ENCODE data around the gene OBSCN.
"Not testable (repeated sequence)": the region's sequence is repeated elsewhere in the genome, so short reads cannot be mapped to it uniquely, and the experiment has no call there.

The OBSCN gene

GRCh38 chr1:228180959-228181644 lies 26.7 kb upstream of the OBSCN start:
- no peak for DNase-seq (ENCODE audit: low read depth, low spot score)

GRCh38 chr1:228181645-228182034 lies 26.2 kb upstream of the OBSCN start:
- no peak for DNase-seq (ENCODE audit: low read depth, low spot score)
- H3K4me3 ChIP-seq (ENCODE audit: low read length), result no peak overlapping the region

More at GRCh38 chr1:228180959-228181644, 26.7 kb upstream of the OBSCN start:
- no peak overlapping the region for H3K4me3 ChIP-seq (ENCODE audit: low read length)

DNA sequence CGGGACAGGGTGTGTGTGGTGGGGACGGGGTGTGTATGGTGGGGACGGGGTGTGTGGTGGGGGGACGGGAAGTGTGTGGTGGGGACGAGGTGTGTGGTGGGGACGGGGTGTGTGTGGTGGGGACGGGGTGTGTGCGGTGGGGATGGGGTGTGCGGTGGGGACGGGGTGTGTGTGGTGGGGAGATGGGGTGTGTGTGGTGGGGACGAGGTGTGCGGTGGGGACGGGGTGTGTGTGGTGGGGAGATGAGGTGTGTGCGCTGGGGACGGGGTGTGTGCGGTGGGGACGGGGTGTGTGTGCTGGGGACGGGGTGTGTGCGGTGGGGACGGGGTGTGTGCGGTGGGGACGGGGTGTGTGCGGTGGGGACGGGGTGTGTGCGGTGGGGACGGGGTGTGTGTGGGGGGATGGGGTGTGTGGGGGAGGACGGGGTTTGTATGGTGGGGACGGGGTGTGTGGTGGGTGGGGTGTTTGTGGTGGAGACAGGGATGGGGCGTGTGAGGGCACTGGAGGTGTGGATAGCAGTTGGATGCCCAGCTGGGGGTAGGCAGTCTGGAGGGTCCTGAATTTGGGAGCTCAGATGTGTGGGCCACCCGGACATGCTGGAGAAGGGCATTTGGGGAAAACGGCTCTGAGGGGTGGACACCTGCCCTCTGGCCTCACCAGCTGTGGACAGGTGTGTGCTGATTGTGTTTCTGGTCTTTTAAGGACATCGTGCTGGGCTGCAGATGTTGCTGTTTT lies 25.4 kb upstream of the OBSCN start:
- DNase-seq (ENCODE audit: low read depth, low spot score), result no peak
- H3K4me3 ChIP-seq (ENCODE audit: low read length), result no peak overlapping the region

GRCh38 chr1:228184152-228184551 lies 23.7 kb upstream of the OBSCN start:
- no peak for DNase-seq (ENCODE audit: low read depth, low spot score)

DNA sequence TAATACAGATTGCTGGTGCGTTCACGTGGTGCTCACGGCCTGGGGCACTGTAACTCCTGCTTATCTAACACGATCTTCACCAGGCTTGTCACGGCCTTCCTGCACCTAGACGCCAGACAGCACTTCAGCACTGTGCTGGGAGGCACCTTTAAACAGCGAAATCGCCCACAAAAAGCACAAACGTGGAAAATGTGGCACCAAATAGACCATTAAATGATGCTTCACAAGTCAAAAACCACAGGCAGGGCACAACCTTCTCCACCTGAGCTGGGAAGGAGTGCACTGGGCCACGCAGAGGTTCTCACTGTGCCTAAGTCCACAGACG lies 22.2 kb upstream of the OBSCN start:
- peak; percentile 63 for DNase-seq (ENCODE audit: low read depth, low spot score)
- no peak overlapping the region for H3K4me3 ChIP-seq (ENCODE audit: low read length)

More at GRCh38 chr1:228184152-228184551, 23.7 kb upstream of the OBSCN start:
- no peak overlapping the region for H3K4me3 ChIP-seq (ENCODE audit: low read length)

- not testable (repeated sequence) for H3K4me3 ChIP-seq (ENCODE audit: low read length); DNase-seq (ENCODE audit: low read depth, low spot score)
Observed at GRCh38 chr1:228188249-228188648, 19.6 kb upstream of the OBSCN start.

GRCh38 chr1:228190182-228190581 lies 17.7 kb upstream of the OBSCN start:
- DNase-seq (ENCODE audit: low read depth, low spot score), result no peak
- no peak overlapping the region for H3K4me3 ChIP-seq (ENCODE audit: low read length)

DNA sequence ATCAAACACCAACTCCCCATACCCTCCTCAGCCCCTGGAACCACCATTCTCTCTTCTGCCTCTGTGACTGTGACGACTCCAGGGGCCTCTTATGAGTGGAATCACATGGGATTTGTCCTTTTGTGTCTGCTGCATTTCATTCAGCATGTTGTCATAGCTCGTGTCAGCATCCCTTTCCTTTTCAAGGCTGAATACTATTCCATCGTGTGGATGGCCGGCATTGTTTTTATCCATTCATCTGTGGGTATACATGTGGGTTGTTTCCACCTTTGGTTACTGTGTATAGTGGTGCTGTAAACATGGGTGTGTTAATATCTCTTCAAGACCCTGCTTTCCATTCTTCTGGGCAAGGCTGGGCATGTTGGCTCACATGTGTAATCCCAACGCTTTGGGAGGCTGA lies 17.1 kb upstream of the OBSCN start:
- no peak overlapping the region for H3K4me3 ChIP-seq (ENCODE audit: low read length)
- no peak for DNase-seq (ENCODE audit: low read depth, low spot score)

DNA sequence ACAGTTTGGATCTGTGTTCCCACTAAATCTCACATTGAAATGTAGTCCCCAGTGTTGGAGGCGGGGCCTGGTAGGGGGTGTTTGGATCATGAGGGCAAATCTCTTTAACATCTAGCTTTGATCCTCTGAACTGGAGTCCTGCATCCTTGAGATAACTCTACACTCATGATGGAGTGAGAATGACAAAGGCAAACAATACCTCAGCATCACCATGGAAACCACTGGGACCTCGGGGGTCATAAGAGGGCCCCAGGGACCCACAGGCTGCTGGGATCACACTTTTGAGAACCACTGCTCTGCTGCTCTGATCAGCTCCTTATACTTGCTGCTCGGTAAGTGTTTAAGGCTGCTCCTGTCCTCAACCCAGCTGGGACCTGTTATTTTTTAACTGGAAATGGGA lies 13.4 kb upstream of the OBSCN start:
- no peak for DNase-seq (ENCODE audit: low read depth, low spot score)
- no peak overlapping the region for H3K4me3 ChIP-seq (ENCODE audit: low read length)

DNA sequence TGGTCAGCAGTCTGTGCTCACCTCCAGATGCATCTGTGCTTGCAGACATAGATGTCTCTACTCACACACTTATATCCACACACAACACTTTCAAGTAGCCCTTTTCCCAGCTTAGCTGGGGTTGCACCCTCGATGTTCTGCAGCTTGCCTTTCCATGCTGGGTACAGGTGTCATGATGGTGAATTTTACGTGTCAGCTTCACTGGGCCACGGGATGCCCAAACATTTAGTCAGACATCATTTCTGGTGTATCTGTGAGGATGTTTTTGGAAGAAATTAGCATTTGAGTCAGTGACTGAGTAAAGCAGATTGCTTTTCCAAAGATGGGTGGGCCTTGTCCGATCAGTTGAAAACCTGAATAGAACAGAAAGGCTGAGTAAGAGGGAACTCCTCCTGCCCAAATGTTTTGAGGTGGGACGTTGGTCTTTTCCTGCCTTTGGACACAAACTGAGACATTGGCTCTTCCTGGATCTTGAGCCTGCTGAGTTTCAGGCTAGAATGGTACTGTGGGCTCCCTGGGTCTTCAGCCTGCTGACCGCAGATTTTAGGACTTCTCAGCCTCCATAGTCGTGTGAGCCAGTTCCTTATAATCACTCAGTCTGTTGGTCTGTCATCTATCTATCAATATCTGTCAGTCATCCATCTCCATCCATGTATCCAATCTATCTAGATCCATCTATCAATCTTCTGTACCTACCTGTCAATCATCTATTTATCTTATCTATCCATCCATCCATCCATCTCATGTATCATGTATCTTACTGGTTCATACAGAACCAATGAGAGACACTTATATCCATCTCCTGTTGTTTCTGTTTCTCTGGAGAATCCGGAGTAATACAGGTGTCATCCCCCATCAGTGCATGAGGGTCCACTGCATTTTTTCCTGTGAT lies 12.7 kb upstream of the OBSCN start:
- DNase-seq (ENCODE audit: low read depth, low spot score), result no peak
- H3K4me3 ChIP-seq (ENCODE audit: low read length), result no peak overlapping the region

DNA sequence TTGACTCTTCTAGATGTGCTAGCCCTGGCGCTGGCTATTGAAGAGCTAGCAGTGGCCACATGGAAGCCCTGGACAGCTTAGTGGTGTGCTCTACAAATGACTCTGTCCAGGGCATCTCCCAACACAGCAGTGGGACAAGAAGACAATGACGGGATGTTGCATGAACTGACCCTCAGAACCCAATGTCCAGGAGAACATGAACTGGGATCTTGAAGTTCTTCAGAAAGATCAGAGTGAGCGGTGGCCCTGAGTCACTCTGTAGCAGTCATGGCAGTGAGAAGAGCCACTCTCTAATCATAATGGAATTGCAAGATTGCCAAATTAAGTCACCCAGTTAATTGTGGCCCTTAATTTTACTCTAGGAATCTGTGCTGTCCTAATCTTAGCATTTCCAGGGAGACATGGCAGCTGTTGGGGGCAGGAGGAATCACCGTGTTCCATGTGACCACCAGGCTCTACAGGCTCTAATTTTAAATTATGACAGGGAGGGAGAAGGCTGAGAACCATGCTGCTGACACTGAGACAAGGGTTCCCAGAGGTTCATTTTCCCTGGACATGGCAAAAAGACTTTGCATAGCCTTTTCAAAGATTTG lies 10.2 kb upstream of the OBSCN start:
- H3K4me3 ChIP-seq (ENCODE audit: low read length), result no peak overlapping the region
- DNase-seq (ENCODE audit: low read depth, low spot score), result no peak

DNA sequence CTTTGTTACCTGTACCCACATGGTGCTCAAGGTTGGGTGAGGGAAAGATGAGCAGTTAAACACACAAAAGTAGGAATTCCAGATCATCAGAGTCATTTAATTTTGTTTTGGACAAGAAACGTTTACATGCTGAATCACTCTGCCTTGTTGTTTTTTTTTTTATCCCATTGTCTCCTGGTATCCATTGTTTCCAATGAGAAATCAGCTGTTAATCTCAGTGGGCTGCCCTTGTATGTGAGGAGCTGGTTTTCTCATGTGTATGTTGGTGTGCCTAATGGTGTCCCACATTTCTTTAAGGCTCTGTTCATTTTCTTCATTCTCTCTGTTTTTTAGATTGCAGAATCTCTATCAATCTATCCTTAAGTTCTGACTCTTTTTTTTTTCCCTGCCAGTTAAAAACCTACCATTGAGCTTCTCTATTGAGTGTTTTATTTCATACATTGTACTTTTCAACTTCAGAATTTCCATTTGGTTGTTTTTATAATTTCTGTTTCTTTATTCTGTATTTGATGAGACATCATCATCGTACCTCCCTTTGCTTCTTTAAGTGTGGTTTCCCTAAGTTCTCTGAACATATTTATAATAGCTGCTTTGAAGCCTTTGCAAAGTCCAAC lies 8.8 kb upstream of the OBSCN start:
- no peak for DNase-seq (ENCODE audit: low read depth, low spot score)
- H3K4me3 ChIP-seq (ENCODE audit: low read length), result no peak overlapping the region

- no peak for DNase-seq (ENCODE audit: low read depth, low spot score)
- H3K4me3 ChIP-seq (ENCODE audit: low read length), result no peak overlapping the region
Observed at GRCh38 chr1:228204958-228205357, 2.9 kb upstream of the OBSCN start.

DNA sequence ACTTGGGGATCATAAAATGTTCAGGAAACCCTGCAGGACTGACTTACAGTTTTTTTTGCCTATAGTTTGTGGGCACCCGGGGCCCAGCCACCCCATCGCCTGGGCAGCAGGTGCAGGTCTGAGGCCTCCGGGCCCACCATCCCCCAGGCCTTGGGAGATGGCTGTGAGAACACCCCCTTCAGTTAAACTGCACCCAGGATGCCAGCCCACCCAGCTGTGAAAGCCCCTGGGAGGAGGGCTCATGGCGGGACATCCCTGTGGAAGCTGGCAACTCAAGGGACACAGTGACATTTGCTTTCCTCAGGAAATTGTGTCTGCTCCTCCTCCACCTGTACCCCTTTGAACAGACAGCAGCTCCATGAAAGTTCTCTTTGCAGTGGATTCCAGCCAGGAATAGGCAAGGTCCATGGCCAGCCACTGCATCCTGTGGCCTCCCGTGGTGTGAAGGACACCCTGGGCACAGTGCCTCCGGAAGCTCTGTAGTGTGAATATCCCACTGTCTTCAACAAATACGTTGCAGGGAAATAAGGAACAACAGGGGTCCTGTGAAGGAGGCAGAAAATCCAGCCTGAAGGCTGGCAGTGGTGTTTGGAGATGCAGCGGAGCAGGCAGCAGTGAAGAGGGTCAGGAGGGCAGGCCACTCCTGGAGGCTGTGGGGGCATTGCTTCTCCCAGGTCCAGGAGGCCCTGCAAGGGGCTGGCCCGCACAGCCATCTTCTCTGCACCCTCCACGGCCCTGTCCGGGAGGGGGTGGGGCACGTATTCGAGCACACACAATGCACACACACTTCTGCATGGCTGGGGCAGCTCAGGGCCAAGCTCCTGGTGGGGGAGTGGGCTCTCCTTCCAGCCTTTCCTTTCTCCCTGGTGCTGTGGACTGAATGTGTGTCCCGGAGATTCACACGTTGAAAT lies 2.1 kb upstream of the OBSCN start:
- H3K4me3 ChIP-seq (ENCODE audit: low read length), result no peak overlapping the region
- DNase-seq (ENCODE audit: low read depth, low spot score), result no peak

DNA sequence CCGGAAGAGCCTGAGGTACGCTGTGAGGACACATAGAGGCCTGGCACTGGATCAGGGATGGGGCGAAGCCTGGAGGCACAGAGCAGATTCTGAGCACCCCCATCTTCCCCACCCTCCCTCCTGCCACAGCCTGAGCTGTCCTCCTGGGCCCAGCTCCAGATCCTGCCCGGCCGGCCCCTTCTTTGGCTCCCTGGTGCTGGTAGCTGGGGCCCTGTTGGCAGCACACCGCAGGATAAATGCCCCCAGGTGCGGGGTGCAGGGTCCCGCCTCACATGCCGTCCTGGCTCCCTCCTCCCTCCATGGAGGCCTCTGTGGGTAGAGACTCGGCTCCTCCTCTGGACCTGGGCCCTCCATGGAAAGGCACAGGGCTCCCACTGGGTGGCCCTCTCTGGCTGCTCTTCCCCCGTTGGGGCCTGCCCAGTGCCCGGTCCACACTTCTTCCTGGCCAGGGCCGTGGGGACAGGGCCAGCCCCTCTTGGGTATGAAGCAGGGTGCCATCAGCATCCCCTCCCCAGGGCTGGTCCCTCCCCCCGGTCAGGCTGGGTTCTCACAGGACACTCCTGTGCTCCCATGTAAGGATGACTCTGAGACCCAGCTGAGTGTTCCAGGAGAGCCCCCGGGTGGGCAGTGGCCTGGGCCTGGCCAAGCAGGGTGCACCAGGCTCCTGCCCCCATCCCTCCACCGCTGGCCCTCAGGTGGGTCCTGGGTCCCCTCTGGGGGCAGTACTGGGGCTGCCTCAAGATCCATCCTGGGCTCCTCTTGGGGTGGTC lies 1.1 kb upstream of the OBSCN start:
- no peak for DNase-seq (ENCODE audit: low read depth, low spot score)
- no peak overlapping the region for H3K4me3 ChIP-seq (ENCODE audit: low read length)

GRCh38 chr1:228207381-228207810 lies 448 bp upstream of the OBSCN start:
- DNase-seq (ENCODE audit: low read depth, low spot score), result no peak
- H3K4me3 ChIP-seq (ENCODE audit: low read length), result no peak overlapping the region

- no peak overlapping the region for H3K4me3 ChIP-seq (ENCODE audit: low read length)
- no peak for DNase-seq (ENCODE audit: low read depth, low spot score)
Observed at GRCh38 chr1:228208831-228209551, 1.1 kb downstream of the OBSCN start.
